Thyroid gland (tissue), 4 donors: ENCODE results near the gene SUGCT. TPM values are rescaled to one million over a fixed set of nuclear protein-coding genes. Genes with fewer than 3 reads are reported as not detected.

Experiments used
- DNase-seq, 2 donors: peaks; one replicate each; pipeline ENCODE4 v3.0.0-alpha.2; 2019
- H3K27ac ChIP-seq, 3 donors: fragments of 200-600 bp; sonication (generic); 1 replicate in 2 of 3; 2 replicates in 1 of 3; pipeline ENCODE4 v1.5.1; 2016 to 2019; ENCODE audit warnings: mild to moderate bottlenecking in 1 of 3, moderate library complexity in 1 of 3
- H3K27me3 ChIP-seq: fragments of 200-600 bp; sonication (generic); one replicate; pipeline ENCODE4 v1.5.1; 2019
- H3K36me3 ChIP-seq, 2 donors: fragments of 200-600 bp; sonication (generic); one replicate each; pipeline ENCODE4 v1.5.1; 2016 to 2019
- H3K4me1 ChIP-seq, 2 donors: fragments of 200-600 bp; sonication (generic); one replicate each; pipeline ENCODE4 v1.5.1; 2017 to 2019
- H3K4me3 ChIP-seq, 3 donors: fragments of 200-600 bp; sonication (generic); replicated peaks in 1 of 3; 1 replicate in 2 of 3; 2 replicates in 1 of 3; pipeline ENCODE4 v1.5.1; 2016; ENCODE audit warnings: mild to moderate bottlenecking in 1 of 3
- H3K9me3 ChIP-seq: fragments of 200-600 bp; sonication (generic); one replicate; pipeline ENCODE4 v1.5.1; 2017
- CTCF ChIP-seq, 6 experiments: fragments of 200-600 bp in 3 of 6; fragments of 450-650 bp in 3 of 6; sonication (generic) in 3 of 6; IDR thresholded peaks; one replicate each; pipeline ENCODE4 v1.5.1; 2016 to 2019; ENCODE audit warnings: antibody characterized with exemption in 6 of 6, mild to moderate bottlenecking in 2 of 6, inconsistent platforms in 1 of 6, moderate library complexity in 1 of 6
- POLR2A ChIP-seq, 2 donors: fragments of 450-650 bp; IDR thresholded peaks; one replicate each; pipeline ENCODE4 v1.6.1; 2017; ENCODE audit warnings: antibody characterized with exemption in 2 of 2, mild to moderate bottlenecking in 2 of 2, moderate library complexity in 1 of 2
- WGBS, 2 donors: methylation state at CpG; one replicate each; pipeline ENCODE4 v1.1.5; 2017; 5-methylcytosine and 5-hydroxymethylcytosine counted together
- intact Hi-C: fragments of 100-400 bp; cut with DNase I; formaldehyde crosslinking; loops from one replicate; pipeline ENCODE4 v1.15.1; 2023
- total RNA-seq, 4 donors: library from RNA; depleted of rRNA; stranded (reverse); fragments of >200 nt; gene quantifications; one replicate each; pipeline ENCODE4 v1.2.3, GENCODE V29; 2016

Gene SUGCT
- total RNA-seq, 4 donors from 2014 or later, result 1.3 to 15.2 (median 3.2) TPM

- no peak for DNase-seq
- Histone ChIP-seq H3K36me3 (no peaks in the 10 kb centered on the region), H3K27me3 (no peaks in the 10 kb centered on the region), H3K4me1 (no peaks in the 10 kb centered on the region), H3K27ac (no peak overlapping the region), H3K4me3 (no peak overlapping the region), H3K9me3 (no peaks in the 10 kb centered on the region)
- WGBS, 2 donors, result 61 to 67% methylated on average over 3 of the region's 3 CpGs
- intact Hi-C loops, result no loop called here
- TF ChIP-seq POLR2A (IDR thresholded peaks at IDR 0.05), result no peak
- TF ChIP-seq CTCF (IDR thresholded peaks at IDR 0.05), result no peak
Observed at GRCh38 chr7:40773656-40774055, 638.9 kb downstream of the SUGCT start.

GRCh38 chr7:40775877-40776276 is 641.1 kb downstream of the SUGCT start:
- Histone ChIP-seq H3K9me3 (no peaks in the 10 kb centered on the region), H3K27ac (no peak overlapping the region), H3K4me1 (no peaks in the 10 kb centered on the region), H3K27me3 (no peaks in the 10 kb centered on the region), H3K36me3 (no peaks in the 10 kb centered on the region), H3K4me3 (no peak overlapping the region)
- TF ChIP-seq CTCF (IDR thresholded peaks at IDR 0.05) (no peak), POLR2A (IDR thresholded peaks at IDR 0.05) (no peak)
- WGBS, 2 donors, result 94 to 95% methylated on average over 4 of the region's 4 CpGs
- intact Hi-C loops, result no loop called here
- DNase-seq, result no peak

GRCh38 chr7:40777730-40778312 is 643.0 kb downstream of the SUGCT start:
- Histone ChIP-seq H3K27ac (no peak overlapping the region), H3K36me3 (no peaks in the 10 kb centered on the region)

GRCh38 chr7:40780460-40780859 is 645.7 kb downstream of the SUGCT start:
- Histone ChIP-seq H3K36me3 (no peaks in the 10 kb centered on the region), H3K27ac (no peak overlapping the region), H3K4me3 (no peak overlapping the region), H3K9me3 (no peaks in the 10 kb centered on the region), H3K4me1 (no peaks in the 10 kb centered on the region), H3K27me3 (no peaks in the 10 kb centered on the region)
- TF ChIP-seq CTCF (IDR thresholded peaks at IDR 0.05), result no peak
- no peak for TF ChIP-seq POLR2A (IDR thresholded peaks at IDR 0.05)
- 67 to 72% methylated on average over 1 of the region's 1 CpG for WGBS, 2 donors
- no peak for DNase-seq
- intact Hi-C loops, result no loop called here

More at GRCh38 chr7:40777730-40778312, 643.0 kb downstream of the SUGCT start:
- no peaks in the 10 kb centered on the region for H3K4me1 ChIP-seq
- intact Hi-C loops, result no loop called here
- TF ChIP-seq POLR2A (IDR thresholded peaks at IDR 0.05) (no peak), CTCF (IDR thresholded peaks at IDR 0.05) (no peak)
- WGBS, 2 donors, result 79 to 83% methylated on average over 5 of the region's 5 CpGs
- no peaks in the 10 kb centered on the region for H3K27me3 ChIP-seq
- no peak for DNase-seq
- no peak overlapping the region for H3K4me3 ChIP-seq
- no peaks in the 10 kb centered on the region for H3K9me3 ChIP-seq

- Histone ChIP-seq H3K36me3 (no peaks in the 10 kb centered on the region), H3K4me1 (no peaks in the 10 kb centered on the region), H3K9me3 (no peaks in the 10 kb centered on the region), H3K4me3 (no peak overlapping the region), H3K27ac (no peak overlapping the region), H3K27me3 (no peaks in the 10 kb centered on the region)
- no peak for DNase-seq
- WGBS, 2 donors, result 96 to 97% methylated on average over 2 of the region's 2 CpGs
- TF ChIP-seq CTCF (IDR thresholded peaks at IDR 0.05) (no peak), POLR2A (IDR thresholded peaks at IDR 0.05) (no peak)
- intact Hi-C loops, result no loop called here
Observed at GRCh38 chr7:40782836-40783235, 648.0 kb downstream of the SUGCT start.
